HG03097 (cell line): Measurements from ENCODE around the gene CTAG1B.
"Not testable (repeated sequence)": the region's sequence is repeated elsewhere in the genome, so short reads cannot be mapped to it uniquely, and the experiment has no call there.

Experiments used
- ATAC-seq: cut with Tn5 transposase; IDR thresholded peaks from one replicate; pipeline ENCODE4 v1.9.1; 2021; ENCODE audit not compliant: unreplicated experiment, low FRiP score

CTAG1B gene

DNA sequence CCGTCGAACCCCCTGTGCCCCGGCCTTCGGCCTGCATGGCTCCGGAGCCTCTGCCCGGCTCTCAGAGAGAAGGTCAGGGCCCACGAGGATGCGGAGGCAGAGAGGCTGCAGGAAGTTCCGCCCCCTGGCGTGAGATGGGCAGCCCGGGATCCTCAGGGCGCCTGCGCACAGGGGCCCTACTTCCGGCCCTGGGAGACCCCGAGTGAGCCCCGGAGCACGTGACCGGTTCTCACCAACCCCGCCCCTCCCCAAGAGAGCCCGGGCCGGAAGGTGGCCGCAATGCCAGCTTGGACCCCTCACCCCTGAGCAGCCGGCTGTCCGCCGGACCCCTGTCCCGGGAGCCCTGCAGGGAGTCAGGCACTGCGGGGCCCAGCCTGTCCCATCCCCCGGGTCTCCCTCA is at the start of gene CTAG1B:
Gene CTAG1B (minus strand): TSS at position 101 of the 400 bp plus-strand sequence. CDS start 64 bp downstream, at position 37.
- not testable (repeated sequence) for ATAC-seq

DNA sequence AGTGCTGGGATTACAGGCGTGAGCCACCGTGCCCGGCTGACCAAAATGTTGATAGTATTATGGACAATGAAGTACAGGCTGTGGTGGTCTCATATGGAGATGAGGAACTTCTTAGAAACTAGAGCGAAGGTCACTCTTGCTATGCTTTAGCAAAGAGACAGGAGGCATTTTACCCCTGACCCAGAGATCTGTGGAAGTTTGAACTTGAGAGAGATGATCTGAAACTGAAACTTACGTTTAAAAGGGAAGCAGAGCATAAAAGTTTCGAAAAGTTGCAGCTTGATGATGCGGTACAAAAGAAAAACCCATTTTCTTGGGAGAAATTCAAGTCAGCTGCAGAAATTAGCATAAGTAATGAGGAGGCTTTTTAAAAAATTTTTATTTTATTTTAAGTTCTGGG is 42.8 kb upstream of the CTAG1B start:
- no peak for ATAC-seq

DNA sequence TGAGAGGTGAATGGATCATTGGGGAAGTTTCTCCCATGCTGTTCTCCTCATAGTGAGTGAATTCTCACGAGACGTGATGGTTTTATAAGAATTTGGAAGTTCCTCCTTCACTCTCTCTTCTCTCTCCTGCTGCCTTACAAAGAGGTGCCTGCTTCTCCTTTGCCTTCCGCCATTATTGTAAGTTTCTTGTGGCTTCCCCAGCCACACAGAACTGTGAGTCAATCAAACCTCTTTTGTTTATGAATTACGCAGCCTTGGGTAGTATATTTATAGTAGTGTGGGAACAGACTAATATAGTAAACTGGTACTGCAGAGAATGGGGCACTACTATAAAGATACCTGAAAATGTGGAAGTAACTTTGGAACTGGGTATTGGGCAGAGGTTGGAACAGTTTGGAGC is 42.1 kb upstream of the CTAG1B start:
- ATAC-seq = no peak

DNA sequence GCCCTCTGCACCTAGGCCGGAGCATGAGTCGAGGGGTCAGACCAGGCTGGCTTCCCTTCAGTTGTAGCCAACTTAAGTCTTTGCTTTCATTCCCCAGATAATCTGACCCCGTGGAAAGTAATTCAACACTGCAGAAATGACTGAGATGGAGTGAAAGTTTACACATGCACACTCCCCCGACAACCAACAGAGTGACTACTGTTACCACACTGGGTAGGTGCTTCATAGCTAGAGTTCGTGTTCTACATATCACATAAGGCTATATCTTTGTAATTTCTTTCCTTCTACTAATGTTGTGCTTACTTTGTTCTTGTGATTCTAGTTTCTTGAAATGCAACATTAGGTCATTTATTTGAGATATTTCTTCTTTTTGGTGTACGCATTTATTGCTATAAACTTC is 41.5 kb upstream of the CTAG1B start:
- no peak for ATAC-seq

DNA sequence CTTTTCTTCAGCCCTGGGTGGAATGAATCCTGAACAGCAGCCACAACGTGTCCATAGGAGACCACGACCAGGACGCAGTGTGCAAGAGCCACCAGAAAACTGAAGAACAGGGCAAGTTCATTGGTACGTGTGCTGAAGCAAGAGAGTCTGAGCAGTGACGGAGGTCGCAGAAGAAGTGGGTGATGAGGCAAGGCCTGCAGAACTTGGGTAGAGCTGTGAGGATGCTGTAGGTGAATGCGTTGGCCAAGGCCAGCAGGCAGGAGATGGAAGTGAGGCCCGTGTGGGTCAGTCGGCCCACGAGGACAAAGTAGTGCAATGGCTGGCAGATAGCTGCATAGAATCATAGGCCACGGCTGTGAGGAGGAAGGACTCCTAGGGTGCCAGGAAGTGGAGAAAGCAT is 39.9 kb upstream of the CTAG1B start:
- no peak for ATAC-seq

DNA sequence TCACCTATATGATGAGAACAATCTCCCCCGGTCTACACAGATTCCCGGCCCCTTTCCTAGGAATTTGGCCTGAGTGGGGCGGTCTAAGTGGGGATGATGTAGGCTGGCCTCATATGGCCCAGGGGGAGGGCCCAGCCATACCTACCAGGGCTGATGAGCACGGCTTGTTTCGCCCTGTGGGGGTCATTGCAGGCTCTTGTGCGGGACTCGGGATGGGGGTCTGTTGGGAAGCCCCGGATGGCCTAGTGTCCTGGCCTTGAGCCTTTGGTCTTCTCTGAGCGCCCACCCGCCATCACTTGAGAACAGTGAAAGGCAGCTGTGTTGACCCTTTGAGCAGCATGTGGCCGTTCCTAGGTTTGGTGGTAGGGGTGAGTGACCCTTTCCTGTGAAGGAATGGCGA is 39.1 kb upstream of the CTAG1B start:
- no peak for ATAC-seq

DNA sequence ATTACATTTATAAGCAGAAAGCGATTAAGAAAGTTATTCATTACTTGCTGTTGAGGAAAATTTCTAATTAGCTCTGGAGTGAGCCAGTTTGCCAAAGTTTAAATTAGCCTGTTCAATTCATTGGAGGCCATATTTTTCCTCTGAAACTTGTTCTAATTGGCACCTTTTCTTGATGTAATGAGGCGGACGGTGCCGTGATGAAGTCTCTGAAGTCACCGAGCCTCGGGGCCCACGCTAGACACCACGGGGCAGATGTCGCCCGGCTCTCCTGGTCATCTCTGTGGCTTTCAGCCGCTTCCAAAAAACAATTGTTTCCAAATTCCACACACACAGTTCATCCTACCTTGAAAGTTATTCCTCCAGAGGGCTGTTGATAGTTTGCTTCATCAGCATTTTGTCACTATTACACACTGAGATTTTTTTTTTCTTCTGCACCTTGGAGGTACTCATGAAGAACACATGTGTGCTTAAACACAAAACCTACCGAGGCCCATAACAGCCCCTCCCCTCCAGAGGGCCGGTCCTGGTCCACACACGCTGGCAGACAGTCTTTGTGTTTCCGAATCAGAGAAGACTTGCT is 38.2 kb upstream of the CTAG1B start:
- no peak for ATAC-seq

DNA sequence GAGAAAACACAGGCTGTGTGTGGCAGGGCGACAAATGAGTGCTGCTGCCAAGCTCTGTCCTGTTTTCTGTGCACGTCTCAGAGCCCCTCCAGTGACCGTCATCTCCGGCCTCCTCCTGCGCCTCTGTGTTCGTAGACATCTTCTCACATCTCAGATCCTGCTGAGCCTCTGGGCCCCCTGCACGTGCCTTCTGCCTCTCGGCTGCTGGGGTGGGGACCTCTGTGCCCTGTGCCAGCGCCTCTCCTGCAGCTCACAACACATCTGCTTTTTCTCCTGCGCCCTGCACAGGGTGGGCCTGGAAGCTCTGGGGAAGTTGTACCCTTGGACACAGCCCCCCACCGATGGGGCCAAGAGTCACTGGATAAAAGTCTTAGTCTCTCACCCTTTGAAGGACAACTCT is 36.7 kb upstream of the CTAG1B start:
- no peak for ATAC-seq

DNA sequence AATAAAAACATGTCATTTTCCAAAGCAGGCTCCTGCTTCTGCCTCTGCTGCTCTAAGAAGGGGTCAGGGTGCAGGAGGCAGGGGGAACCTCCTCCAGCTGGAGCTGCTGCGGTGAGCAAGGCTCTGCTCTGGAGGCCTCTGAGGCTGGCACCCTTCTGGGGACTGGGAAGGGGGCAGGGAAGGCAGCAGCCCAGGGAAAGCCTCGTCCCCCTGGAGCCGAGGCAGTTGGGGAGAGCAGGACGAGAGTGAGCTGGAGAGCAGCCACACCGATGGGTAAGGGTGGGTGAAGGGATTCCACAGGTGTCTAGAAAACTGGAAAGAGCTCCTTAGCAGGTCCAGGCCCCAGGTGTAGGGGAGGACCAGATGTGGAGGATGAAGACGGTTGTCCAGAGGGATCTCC is 36.3 kb upstream of the CTAG1B start:
- no peak for ATAC-seq

DNA sequence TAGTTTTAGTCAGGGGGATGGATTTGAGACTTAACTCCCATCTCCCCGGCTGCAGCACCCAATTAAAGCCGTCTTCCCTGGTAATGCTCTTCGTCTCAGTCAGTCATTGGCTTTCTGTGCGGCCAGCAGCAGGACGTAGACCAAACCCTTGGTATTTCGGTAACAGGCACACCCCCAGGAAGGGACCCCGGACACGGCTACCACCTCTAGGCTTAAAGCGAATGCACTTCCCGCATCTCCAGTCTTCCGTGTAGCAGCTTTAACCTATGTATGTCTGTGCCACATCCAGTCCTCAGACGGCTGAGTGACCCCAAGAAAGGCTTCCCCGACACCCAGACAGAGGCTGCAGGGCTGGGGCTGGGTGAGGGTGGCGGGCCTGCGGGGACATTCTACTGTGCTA is 35.8 kb upstream of the CTAG1B start:
- ATAC-seq = no peak

DNA sequence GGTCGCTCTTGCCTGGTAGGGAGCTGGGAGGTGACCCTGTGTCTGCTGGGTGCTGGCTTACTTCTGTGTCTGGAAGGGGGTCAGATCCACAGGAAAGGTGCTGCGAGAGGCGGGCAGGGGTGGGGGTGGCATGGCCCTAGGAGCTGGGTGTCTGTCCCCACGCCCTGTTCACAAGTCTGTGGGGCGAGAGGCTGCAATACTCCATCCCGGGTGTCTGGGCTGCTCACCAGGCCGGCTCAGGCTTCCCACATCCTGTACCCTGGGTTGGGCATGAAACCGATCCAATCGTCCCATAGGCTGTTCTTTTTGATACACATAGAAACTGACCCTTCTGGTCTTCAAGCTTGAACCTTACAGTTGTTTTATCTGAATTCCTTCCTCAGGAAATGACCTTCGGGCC is 35.3 kb upstream of the CTAG1B start:
- no peak for ATAC-seq

DNA sequence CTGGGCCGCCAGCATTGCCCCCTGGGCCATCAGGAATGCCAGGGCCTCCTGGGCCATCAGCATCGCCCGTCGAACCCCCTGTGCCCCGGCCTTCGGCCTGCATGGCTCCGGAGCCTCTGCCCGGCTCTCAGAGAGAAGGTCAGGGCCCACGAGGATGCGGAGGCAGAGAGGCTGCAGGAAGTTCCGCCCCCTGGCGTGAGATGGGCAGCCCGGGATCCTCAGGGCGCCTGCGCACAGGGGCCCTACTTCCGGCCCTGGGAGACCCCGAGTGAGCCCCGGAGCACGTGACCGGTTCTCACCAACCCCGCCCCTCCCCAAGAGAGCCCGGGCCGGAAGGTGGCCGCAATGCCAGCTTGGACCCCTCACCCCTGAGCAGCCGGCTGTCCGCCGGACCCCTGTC is 34.3 kb upstream of the CTAG1B start, which contains the start of gene CTAG2:
Gene CTAG2 (minus strand): TSS at position 167 of the 400 bp plus-strand sequence. CDS start 64 bp downstream, at position 103.
- not testable (repeated sequence) for ATAC-seq

DNA sequence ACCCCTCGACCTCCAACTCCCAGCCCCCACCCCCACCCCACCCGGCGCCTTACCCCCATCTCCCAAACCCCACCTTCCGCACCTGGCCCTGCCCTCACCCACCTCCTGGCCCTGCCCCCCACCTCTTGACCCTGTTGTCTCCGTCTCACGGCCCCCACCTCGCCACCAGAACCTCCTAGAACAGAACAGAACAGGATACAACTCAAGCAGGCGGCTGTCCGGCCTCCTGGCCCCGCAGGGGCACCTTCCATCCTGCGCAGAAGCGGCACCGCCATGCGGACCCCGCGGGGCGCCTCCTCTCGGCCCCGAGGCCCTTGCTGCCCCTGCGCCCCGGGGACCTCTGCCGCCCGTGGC is 33.9 kb upstream of the CTAG1B start:
- ATAC-seq = no peak

DNA sequence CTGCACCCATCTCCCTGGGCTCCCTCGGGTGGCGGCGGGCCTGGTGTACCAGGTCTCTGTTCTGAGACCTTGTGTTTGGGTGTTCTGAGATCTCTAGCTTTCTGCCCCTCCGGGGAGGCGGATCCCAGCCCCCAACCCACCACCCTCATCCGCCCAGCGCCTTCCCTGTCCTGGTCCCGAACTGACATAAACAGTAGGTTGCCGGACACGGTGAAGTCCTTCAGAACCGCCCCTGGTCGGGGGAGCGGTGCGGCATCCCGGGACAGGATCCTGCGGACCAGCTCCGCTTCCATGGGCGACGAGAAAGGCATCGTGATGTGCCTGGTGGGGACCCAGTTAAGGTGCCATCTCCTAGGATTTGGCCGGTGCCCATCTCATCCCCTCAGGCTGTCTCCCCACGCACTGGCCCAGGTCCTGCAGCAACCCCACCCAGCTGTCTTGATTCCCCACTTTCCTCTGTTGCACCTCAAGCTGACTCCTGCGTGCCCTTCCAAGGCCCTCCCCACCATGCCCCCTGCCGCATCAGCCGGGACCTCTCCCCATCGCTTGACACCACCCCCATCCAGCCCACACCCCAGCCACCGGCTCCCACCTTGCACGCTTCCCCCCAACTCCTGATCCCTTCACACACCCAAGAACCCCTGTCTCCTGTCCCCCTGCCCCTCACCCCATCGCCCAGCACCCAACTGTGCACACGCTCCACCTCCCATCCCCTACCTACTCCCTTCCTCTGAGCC is 33.4 kb upstream of the CTAG1B start:
- no peak for ATAC-seq

DNA sequence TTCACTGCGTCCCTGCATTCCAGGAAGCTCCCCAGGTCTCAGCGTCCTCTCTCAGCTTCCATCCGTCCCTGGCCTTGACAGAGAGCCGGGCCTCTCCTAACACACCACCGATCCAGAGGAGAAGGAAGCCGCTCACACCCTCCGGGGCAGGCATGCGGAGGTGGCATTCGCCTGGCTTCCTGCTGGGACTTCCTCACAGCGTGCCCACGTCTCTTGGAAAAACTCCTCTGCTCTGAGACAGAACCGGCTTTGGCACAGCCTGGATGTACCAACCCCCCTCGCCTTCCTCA is 31.1 kb upstream of the CTAG1B start:
- no peak for ATAC-seq

DNA sequence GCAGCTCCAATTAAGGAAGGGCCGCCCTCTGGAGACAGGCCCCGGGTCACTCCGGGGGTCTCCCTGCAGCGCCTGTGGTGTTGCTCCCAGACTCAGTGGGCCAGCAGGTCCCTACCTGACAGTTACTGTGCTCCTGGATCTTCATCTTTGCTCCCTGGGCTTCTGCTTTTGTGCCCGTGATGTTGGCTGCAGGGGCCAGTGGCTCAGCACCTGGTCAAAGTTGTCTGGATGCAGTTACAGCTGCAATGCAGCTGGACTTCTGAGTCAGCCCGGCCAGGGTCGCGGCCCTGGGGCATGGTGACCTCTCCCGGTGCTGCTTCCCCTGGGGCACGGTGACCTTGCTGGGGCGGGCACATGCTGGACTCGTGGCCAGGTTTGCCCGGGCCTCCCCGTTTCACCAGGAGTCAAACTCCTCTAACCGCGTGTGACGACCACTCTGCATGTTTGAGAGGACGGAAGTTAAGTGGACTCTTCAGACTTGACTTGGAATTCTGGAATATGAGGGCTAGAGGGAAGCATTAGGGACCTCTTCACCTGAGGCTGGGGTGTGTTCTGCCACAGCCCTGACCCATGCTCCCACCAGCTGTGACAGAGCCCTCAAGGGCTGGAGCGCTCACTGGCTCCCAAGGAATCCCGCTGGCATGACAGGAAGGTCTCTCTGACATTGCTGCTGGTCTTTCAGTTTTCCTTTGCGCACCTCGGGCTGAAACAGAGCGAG is 30.6 kb upstream of the CTAG1B start:
- ATAC-seq = no peak

DNA sequence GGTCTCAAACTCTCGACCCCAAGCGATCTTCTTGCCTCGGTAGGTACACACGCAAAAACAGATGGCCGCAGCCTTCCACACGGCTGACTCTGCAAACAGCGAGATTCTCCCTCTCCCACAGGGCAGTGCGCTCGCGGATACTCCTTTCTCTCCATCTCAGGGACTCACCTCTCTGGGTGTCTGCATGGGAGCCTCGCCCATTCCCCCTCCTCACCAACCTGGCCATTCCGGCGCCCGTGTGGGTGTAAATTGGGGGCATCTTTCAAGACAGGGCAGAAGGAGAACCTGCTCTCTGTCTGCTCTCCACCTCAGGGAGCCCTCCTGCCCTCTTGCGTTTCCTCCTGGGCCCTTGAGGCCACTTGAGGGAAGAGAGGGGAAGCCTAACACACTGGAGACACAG is 29.8 kb upstream of the CTAG1B start:
- no peak for ATAC-seq

DNA sequence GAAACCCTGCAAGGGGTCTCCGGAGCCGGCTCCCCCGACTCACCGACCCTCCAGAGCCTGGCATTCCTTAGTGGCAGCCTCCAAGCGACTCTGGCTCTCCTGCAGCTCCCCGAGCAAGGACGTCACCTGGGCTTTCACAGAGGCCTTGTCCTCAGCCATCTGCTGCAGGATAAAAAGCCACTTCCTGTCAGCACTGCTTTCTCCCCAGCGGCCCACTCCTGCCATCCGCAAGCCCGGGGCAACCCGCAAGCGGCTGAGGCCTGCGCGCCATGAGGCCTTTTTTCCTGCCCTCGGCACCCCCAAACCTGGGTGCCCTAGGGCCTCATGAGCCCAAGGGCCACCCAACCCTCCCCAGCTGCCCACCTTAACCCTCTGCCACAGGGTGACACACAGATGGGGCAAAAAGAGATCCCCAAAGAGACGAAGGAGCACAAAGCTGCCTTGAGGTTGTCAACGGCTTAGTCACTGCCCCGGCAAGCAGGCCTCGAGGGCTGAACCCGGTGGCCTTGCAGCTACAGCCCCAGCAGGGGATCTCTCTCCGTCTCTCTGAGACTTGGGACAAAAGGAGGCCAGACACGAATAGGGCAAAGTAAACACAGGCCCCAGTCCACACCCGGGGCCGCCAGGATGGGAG is 26.8 kb upstream of the CTAG1B start:
- not testable (repeated sequence) for ATAC-seq

DNA sequence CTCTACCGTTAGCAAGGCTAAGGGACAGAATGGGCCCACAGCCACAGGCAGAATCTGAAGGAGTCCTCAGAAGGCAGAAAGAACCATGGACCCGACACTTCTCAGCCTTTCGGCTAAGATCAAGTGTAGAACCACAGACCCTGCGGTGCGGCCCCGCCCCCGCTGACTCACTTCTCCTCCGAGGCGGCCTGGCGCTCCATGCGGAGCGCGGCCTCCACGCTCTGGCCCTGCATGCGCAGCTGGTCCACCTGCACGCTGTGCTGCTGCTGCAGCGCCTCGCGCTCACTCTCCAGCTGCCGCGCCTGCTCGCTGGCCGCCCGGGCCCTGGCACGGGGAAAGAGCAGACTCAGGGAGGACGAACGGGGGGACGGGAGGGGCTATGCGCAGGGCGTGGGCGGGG is 24.6 kb upstream of the CTAG1B start:
- not testable (repeated sequence) for ATAC-seq

DNA sequence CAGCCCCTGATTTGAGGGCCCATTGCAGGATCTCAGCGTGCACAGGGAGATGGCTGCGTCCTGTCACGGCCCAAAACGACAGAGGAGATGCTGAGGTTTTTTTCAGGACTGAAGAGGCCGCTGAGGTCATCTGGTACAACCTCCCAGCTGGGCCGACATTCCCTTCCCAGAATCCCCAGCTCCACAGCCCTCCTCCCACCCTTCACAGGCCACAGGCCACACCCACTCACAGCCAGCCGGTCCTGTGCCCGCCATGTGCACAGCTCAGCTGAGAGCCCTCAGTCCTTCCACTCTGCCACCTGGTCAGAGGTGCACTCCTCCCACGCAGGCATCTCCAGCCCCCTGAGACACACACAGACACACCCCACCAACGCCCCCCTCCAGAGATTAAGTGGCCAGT is 22.7 kb upstream of the CTAG1B start:
- ATAC-seq = not testable (repeated sequence)

DNA sequence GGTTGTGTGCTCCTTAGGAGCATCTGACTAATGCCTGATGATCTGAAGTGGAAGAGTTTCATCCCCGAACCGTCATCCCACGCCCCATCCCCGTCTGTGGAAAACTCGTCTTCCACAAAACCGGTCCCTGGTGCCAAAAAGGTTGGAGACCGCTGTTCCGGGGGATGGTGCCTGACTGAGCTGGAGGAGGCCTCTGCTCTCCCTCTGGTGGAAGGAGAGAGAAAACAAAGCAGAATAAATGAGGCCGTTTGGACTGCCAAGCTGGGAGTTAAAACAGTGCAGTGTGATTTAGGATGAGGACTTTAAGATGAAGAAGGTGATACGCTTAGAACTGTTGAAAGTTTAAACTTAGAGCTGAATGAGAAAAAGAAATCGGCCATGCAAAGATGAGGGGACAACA is 14.6 kb upstream of the CTAG1B start:
- not testable (repeated sequence) for ATAC-seq

DNA sequence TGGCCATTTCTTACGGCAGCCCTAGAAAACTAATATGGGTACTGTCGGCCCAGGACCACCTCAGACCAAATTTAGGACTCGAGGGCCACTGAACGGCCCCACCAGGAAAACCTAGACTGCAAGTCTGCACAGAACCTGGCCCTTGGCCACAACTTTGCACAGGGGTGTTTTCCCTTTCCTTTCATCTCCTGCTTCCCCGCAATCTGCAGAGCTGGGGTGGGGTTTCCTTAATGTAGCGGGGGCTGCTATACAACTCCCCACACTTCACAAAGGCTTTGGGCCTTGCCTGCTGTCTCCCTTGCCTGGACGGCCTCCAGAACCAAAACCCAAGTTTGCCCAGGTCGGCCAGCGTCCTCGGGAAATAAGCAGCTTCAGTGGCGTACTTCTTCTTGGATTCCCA is 11.9 kb upstream of the CTAG1B start:
- ATAC-seq = not testable (repeated sequence)
